HCT116 (cell line): ENCODE data around the gene EXOC6B. TPM values are rescaled to one million over a fixed set of nuclear protein-coding genes. Genes with fewer than 3 reads are reported as not detected.
"Not testable (repeated sequence)": the region's sequence is repeated elsewhere in the genome, so short reads cannot be mapped to it uniquely, and the experiment has no call there.

Experiments
- ATAC-seq: fragments of 200-7000 bp; cut with Tn5 transposase; 2 replicates; pipeline ENCODE4 v1.9.1; 2020; ENCODE audit warnings: mild to moderate bottlenecking, moderate library complexity
- BruUV-seq: library from RNA; stranded (reverse); fragments of 400-500 nt; replicated peaks from 2 replicates; lab custom pipeline; 2021; lab: Mats Ljungman, UMichigan
- CTCF ChIA-PET: fragments of 300-600 bp; sonication (Branson Sonifier 250); formaldehyde crosslinking; loops from one replicate; lab custom pipeline; 2021; ENCODE audit warnings: antibody characterized with exemption; lab: Charles Lee
- POLR2A ChIA-PET: fragments of 300-600, 350-600 bp; sonication (Branson Sonifier 250); formaldehyde crosslinking; loops from one replicate; lab custom pipeline; 2021; ENCODE audit warnings: antibody characterized with exemption; lab: Charles Lee
- RAD21 ChIA-PET, 2 experiments: fragments of 300-600 bp; sonication (Branson Sonifier 250); formaldehyde crosslinking; loops; one replicate each; lab custom pipeline; 2023; ENCODE audit warnings: low total read pairs in 2 of 2; ENCODE audit not compliant: uncharacterized antibody in 2 of 2, unreplicated experiment in 2 of 2, low non-redundant PET in 1 of 2; lab: Charles Lee
- DNase-seq: peaks from one replicate; pipeline ENCODE4 v3.0.0-alpha.2; 2010; ENCODE audit warnings: low read depth, low spot score
- H2AFZ ChIP-seq: fragments of 200-600 bp; shearing (Covaris generic), sonication (generic); 2 replicates; pipeline ENCODE4 v1.6.1; 2017; ENCODE audit warnings: low read depth, mixed run types, mixed read lengths, antibody characterized with exemption, low read length; ENCODE audit not compliant: poor library complexity, severe bottlenecking
- H3K27ac ChIP-seq: 2 replicates; pipeline ENCODE4 v1.5.1; 2012; ENCODE audit warnings: low read depth, low read length
- H3K27me3 ChIP-seq: fragments of 200-600 bp; sonication (generic); 2 replicates; pipeline ENCODE4 v1.6.1; 2016; ENCODE audit warnings: mixed run types, low read length, mixed read lengths; ENCODE audit not compliant: insufficient read depth
- H3K36me3 ChIP-seq, 2 experiments: fragments of 200-500 bp in 1 of 2; fragments of 200-600 bp in 1 of 2; sonication (Bioruptor generic) in 1 of 2; sonication (generic) in 1 of 2; 2 replicates each; pipeline versions ENCODE4 v1.5.1 to v1.6.1; 2014 to 2016; ENCODE audit warnings: low read length in 2 of 2, inconsistent platforms in 1 of 2, mixed read lengths in 1 of 2, mixed run types in 1 of 2; ENCODE audit not compliant: insufficient read depth in 2 of 2, control insufficient read depth in 1 of 2
- H3K4me1 ChIP-seq, 2 experiments: fragments of 200-600 bp in 1 of 2; sonication (generic) in 1 of 2; 2 replicates each; pipeline versions ENCODE4 v1.5.1 to v1.6.1; 2012 to 2017; ENCODE audit warnings: low read length in 2 of 2, inconsistent platforms in 1 of 2, mild to moderate bottlenecking in 1 of 2, mixed read lengths in 1 of 2, mixed run types in 1 of 2, moderate library complexity in 1 of 2; ENCODE audit not compliant: insufficient read depth in 2 of 2, control insufficient read depth in 1 of 2
- H3K4me2 ChIP-seq: fragments of 200-600 bp; sonication (generic); 2 replicates; pipeline ENCODE4 v1.6.1; 2017; ENCODE audit warnings: mixed run types, low read length, mixed read lengths
- H3K4me3 ChIP-seq, 2 experiments: fragments of 200-600 bp in 1 of 2; sonication (generic) in 1 of 2; replicated peaks in 1 of 2; 2 replicates each; pipeline ENCODE4 v1.5.1; 2011 to 2016; ENCODE audit warnings: low read length in 2 of 2, control low read depth in 1 of 2, low read depth in 1 of 2, mild to moderate bottlenecking in 1 of 2, mixed read lengths in 1 of 2, mixed run types in 1 of 2
- H3K79me2 ChIP-seq: fragments of 200-600 bp; sonication (generic); 2 replicates; pipeline ENCODE4 v1.6.1; 2017; ENCODE audit warnings: mild to moderate bottlenecking, mixed run types, low read length, moderate library complexity, mixed read lengths; ENCODE audit not compliant: insufficient read depth
- H3K9ac ChIP-seq: fragments of 200-600 bp; sonication (generic); 2 replicates; pipeline ENCODE4 v1.6.1; 2016; ENCODE audit warnings: low read length, mixed read lengths
- H3K9me2 ChIP-seq: fragments of 200-600 bp; sonication (generic), shearing (Covaris generic); 2 replicates; pipeline ENCODE4 v1.6.1; 2017; ENCODE audit warnings: mixed run types, mild to moderate bottlenecking, moderate library complexity; ENCODE audit not compliant: insufficient read depth
- H3K9me3 ChIP-seq, 2 experiments: fragments of 200-500 bp in 1 of 2; fragments of 200-600 bp in 1 of 2; sonication (Bioruptor generic) in 1 of 2; sonication (generic) in 1 of 2; 2 replicates each; pipeline ENCODE4 v1.6.1; 2014 to 2017; ENCODE audit warnings: low read length in 2 of 2, mixed read lengths in 2 of 2, inconsistent platforms in 1 of 2, low read depth in 1 of 2, mild to moderate bottlenecking in 1 of 2, mixed run types in 1 of 2, moderate library complexity in 1 of 2; ENCODE audit not compliant: control insufficient read depth in 1 of 2, insufficient read depth in 1 of 2
- H4K20me1 ChIP-seq: fragments of 200-600 bp; sonication (generic), shearing (Covaris generic); 2 replicates; pipeline ENCODE4 v1.6.1; 2017; ENCODE audit warnings: mixed run types, mild to moderate bottlenecking, moderate library complexity; ENCODE audit not compliant: insufficient read depth
- ATF3 ChIP-seq: IDR thresholded peaks from 2 replicates; pipeline ENCODE4 v1.6.1; 2012
- CBX3 ChIP-seq: IDR thresholded peaks from 2 replicates; pipeline ENCODE4 v1.6.1; 2012; ENCODE audit warnings: low read depth
- ELF1 ChIP-seq: IDR thresholded peaks from 2 replicates; pipeline ENCODE4 v1.6.1; 2012; ENCODE audit warnings: low read depth, borderline replicate concordance
- FOSL1 ChIP-seq: IDR thresholded peaks from 2 replicates; pipeline ENCODE4 v1.6.1; 2012; ENCODE audit warnings: low read depth
- JUND ChIP-seq: IDR thresholded peaks from 2 replicates; pipeline ENCODE4 v1.6.1; 2012
- MAX ChIP-seq: IDR thresholded peaks from 2 replicates; pipeline ENCODE4 v1.6.1; 2012
- POLR2A ChIP-seq: IDR thresholded peaks from 2 replicates; pipeline ENCODE4 v1.7.0; 2011; ENCODE audit warnings: borderline replicate concordance; ENCODE audit not compliant: insufficient read depth, insufficient read length; ENCODE audit errors: extremely low read depth
- RAD21 ChIP-seq: IDR thresholded peaks from 2 replicates; pipeline ENCODE4 v1.6.1; 2012; ENCODE audit warnings: low read depth, mild to moderate bottlenecking
- REST ChIP-seq: IDR thresholded peaks from 2 replicates; pipeline ENCODE4 v1.6.1; 2012; ENCODE audit warnings: low read depth
- SP1 ChIP-seq: IDR thresholded peaks from 2 replicates; pipeline ENCODE4 v1.6.1; 2012; ENCODE audit warnings: low read depth
- TCF7L2 ChIP-seq: IDR thresholded peaks from 2 replicates; pipeline ENCODE4 v1.7.0; 2011; ENCODE audit warnings: borderline replicate concordance, inconsistent platforms; ENCODE audit not compliant: insufficient read depth, insufficient read length; ENCODE audit errors: extremely low read depth
- YY1 ChIP-seq: IDR thresholded peaks from 2 replicates; pipeline ENCODE4 v1.6.1; 2011; ENCODE audit warnings: low read length, low read depth, moderate library complexity, mild to moderate bottlenecking; ENCODE audit not compliant: insufficient replicate concordance; ENCODE audit errors: extremely low read depth
- ZBTB33 ChIP-seq: IDR thresholded peaks from 2 replicates; pipeline ENCODE4 v1.6.1; 2011; ENCODE audit warnings: mild to moderate bottlenecking, low read length, moderate library complexity; ENCODE audit not compliant: insufficient replicate concordance; ENCODE audit errors: extremely low read depth
- ZFX ChIP-seq: fragments of 450-650 bp; IDR thresholded peaks from 2 replicates; pipeline ENCODE4 v1.6.1; 2017
- intact Hi-C: fragments of 100-400 bp; cut with micrococcal nuclease; formaldehyde crosslinking; loops from 2 replicates; pipeline ENCODE4 v1.10.0; 2022
- total RNA-seq: library from RNA; stranded (reverse); gene quantifications from one replicate; pipeline ENCODE4 v1.2.1, GENCODE V29; 2021; ENCODE audit not compliant: unreplicated experiment

The EXOC6B gene
- total RNA-seq, 1 experiment from 2014 or later: 25.4 TPM

- intact Hi-C loops, H3K27ac ChIP-seq, H3K79me2 ChIP-seq, POLR2A ChIA-PET, H3K4me2 ChIP-seq, H3K4me3 ChIP-seq, RAD21 ChIA-PET, H3K36me3 ChIP-seq, H3K9me2 ChIP-seq, CTCF ChIA-PET, H3K9ac ChIP-seq, H3K27me3 ChIP-seq, H3K9me3 ChIP-seq, H3K4me1 ChIP-seq, DNase-seq, ATAC-seq, H2AFZ ChIP-seq, BruUV-seq, H4K20me1 ChIP-seq: not testable (repeated sequence)
Measured at GRCh38 chr2:72421771-72422379, 404.0 kb downstream of the EXOC6B start.

- no peak overlapping the region for H2AFZ ChIP-seq
- POLR2A ChIA-PET: no interaction called here
- no peak overlapping the region for H3K27ac ChIP-seq
- no peaks in the 10 kb centered on the region for H3K27me3 ChIP-seq
- no peaks in the 10 kb centered on the region for H3K9me3 ChIP-seq
- no peaks in the 10 kb centered on the region for H3K9me2 ChIP-seq
- CTCF ChIA-PET: no interaction called here
- H3K9ac ChIP-seq: no peak overlapping the region
- no peaks in the 10 kb centered on the region for H4K20me1 ChIP-seq
- no peaks in the 10 kb centered on the region for H3K36me3 ChIP-seq
- no peak overlapping the region for H3K4me2 ChIP-seq
- no peak overlapping the region for H3K4me3 ChIP-seq
- intact Hi-C loops: no loop called here
- no peaks in the 10 kb centered on the region for H3K79me2 ChIP-seq
- no peak for DNase-seq
- RAD21 ChIA-PET: no interaction called here
- no TSS peak for BruUV-seq
- no peak for ATAC-seq
- no peaks in the 10 kb centered on the region for H3K4me1 ChIP-seq
- TF ChIP-seq REST: no peak
- TF ChIP-seq CBX3: no peak
- no peak for TF ChIP-seq TCF7L2
- TF ChIP-seq JUND: no peak
- TF ChIP-seq ELF1: no peak
- TF ChIP-seq POLR2A: no peak
- TF ChIP-seq SP1: no peak
- TF ChIP-seq FOSL1: no peak
- TF ChIP-seq RAD21: no peak
- TF ChIP-seq ATF3: no peak
- TF ChIP-seq MAX: no peak
- no peak for TF ChIP-seq YY1
- TF ChIP-seq ZBTB33: no peak
- no peak for TF ChIP-seq ZFX
Measured at GRCh38 chr2:72415781-72416475, 409.9 kb downstream of the EXOC6B start.
